ENCODE results near the gene MAP2K3.
A peak's percentile ranks its signal among the peaks of the same experiment; 100 is the strongest.
"Not testable (repeated sequence)": the region's sequence is repeated elsewhere in the genome, so short reads cannot be mapped to it uniquely, and the experiment has no call there.

The MAP2K3 gene

DNA sequence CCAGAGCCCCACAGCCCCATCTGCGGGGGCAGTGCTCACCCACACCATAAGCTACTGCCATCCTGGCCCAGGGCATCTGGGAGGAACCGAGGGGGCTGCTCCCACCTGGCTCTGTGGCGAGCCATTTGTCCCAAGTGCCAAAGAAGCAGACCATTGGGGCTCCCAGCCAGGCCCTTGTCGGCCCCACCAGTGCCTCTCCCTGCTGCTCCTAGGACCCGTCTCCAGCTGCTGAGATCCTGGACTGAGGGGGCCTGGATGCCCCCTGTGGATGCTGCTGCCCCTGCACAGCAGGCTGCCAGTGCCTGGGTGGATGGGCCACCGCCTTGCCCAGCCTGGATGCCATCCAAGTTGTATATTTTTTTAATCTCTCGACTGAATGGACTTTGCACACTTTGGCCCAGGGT, 29.8 kb downstream of the MAP2K3 start:
- DNase-seq, result not testable (repeated sequence)

DNA sequence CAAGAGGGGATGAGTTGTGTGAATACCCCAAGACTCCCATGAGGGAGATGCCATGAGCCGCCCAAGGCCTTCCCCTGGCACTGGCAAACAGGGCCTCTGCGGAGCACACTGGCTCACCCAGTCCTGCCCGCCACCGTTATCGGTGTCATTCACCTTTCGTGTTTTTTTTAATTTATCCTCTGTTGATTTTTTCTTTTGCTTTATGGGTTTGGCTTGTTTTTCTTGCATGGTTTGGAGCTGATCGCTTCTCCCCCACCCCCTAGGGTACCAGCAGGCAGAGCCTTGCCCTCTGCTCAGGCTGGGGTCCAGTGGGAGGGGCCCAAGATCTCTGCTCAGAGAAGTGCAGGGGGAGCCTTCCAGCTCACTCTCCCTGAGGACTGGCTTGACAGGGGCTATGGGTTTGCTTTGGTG, 30.2 kb downstream of the MAP2K3 start:
- peak; percentile 17 for DNase-seq

DNA sequence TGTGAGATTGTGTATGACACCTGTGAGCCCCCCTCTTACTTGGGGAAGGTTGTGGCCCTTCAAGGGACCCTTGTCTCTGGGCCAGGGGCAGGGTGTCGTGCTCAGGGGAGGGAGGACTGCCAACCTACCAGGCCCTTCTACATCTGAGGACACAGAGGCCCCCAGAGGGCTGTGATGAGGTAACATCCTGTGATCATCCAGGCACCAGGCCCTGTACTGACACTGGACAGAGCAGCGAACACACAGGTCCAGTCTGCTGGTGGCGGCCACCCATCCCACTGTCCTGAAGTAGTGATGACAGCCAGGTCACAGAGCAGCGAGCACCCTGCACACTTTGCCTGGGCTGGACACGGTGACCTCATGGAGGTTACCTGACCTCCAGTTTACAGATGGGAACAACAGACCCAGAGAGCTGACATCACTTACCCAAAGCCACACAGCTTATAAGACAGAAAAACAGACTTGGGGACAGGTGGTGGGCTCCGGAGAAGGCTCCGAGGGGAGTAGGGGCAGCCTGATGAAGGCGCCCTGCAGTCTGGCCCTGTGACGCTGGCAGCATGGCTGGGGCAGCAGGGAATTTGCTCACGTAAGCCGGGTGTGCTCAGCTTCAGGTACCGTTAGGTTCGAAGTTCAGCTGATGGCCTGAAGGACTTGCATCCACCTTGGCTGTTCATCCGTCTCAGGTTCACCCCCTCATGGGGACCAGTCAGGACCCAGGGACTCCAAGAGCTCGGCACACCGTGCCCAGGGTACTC, 30.9 kb downstream of the MAP2K3 start:
- not testable (repeated sequence) for DNase-seq

DNA sequence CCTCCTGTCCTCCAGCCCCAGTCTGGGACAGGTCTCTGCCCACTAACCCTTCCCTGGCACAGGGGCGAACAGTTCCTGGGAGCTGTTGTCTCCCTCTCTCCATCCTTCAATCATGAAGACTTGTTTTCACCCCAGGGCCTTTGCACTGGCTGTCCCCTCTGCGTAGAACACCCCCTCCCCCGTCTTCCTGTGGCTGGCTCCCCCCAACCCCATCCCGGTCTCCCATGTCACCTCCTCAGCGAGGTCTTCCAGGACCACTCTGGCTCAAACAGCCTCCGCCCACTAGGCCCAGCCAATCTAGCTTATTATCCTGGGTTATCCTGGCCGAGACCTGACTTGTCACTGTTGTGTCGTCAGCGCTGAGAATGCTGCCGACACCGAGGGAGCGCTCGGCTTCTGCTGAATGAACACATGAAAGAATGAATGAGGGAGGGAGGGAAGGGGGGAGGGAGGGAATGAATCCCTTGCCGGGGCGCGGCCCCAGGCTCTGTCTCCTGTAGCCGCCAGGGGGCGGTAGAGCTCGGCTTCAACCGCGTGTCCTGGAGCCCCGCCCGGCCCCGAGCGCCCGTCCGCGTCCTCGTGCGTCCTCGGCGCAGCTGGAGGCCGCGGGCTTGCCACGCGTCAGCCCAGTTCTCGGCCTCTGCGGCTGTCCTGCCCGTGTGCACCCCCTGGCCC, 31.8 kb downstream of the MAP2K3 start:
- not testable (repeated sequence) for DNase-seq

DNA sequence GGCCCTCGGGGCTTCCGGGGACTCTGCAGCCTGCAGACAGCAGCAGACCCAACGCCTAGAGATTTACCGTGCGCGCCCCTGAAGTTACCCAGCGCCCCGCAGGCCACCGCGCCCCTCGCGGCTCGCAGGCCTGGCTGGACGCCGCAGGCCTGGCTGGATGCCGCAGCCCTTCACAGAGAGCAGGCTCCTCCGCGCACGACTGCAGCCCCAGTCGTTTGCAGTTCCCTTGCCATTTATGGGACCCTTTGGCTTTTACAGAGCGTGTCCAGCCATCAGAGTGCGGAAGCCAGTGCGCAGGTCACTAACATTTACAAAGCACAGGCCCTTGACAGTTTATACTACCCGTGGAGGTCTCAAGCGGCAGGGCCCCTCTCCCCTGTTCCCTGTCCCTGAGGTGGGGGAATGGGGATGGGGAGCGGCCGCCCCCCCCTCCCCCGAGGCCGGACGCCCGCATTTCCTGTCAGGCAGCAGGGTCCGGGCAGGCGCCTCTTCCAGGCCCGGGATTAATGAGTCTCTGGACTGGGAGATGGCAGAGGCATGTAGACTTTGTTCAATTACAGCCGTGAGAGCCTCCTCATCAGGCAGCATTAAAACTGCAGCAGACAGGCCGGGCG, 32.5 kb downstream of the MAP2K3 start:
- not testable (repeated sequence) for DNase-seq

DNA sequence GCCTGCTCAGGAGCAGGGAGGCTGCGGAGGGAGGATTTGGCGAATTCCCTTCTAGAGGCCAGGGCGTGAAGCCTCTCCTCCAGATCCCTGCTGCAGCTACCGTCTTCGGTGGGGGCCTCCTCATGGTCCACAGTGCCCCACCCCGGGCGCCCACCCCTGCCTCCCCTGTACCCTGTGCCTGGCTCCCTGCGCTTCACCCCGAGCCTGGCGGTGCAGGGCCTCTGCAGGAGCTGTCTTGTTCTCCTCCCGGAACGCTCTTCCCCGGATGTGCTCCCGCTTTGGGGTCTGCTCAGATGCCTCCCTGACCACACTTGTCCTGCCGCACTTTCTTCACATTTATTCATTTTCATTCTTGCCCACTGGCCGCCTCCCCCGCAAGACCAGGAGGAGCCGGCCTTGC, 33.3 kb downstream of the MAP2K3 start:
- not testable (repeated sequence) for DNase-seq

DNA sequence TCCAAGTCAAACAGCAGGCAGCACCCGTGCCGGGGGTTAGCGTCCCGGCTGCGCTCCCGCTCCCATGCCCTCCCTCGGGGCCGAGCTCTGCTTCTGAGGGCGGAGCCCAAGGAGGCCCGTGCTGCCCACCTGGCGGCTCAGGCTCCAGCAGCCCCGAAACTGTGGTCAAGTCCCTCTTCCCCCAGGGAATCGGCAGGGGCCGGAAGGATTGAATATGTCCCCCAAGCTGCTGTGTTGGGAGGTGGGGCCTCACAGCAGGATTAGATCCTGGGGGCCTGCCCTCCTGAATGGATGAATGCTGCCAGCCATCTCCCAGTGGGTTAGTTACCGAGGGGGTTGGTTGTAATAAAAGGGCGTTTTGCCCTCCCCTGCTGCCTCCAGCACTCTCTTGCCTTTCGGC, 33.9 kb downstream of the MAP2K3 start:
- DNase-seq, result no peak

DNA sequence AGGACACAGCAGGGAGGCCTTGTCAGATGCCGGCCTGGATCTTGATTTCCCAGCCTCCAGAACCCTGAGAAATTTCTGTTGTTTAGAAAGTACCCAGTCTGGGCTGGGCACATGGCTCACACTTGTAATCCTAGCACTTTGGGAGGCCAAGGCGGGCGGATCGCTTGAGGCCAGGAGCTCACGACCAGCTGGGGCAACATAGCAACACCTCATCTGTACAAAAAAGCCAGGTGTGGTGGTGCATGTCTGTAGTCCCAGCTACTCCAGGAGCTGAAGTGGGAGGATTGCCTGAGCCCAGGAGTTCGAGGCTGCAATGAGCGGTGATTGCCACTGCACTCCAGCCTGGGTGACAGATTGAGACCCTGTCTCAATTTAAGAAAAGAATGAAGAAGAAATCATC, 34.3 kb downstream of the MAP2K3 start:
- not testable (repeated sequence) for DNase-seq

DNA sequence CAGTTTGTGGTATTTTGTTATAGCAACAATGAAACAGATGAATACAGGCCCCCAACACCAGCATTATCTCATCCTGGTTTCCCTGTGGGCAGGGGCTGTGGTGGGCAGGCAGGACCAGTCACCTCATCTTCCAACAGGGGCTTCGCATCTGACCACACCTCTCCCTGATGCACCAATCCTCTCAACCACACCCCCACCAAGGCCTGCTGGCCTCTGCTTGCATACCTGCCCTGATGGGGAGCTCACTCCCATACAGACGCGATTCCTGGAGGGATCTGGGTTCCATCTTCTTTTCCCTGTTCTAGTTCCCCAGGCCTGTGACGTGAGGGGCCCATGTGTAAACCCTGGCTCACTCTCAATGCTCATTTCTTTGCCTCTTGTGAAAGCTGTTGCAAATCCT, 34.7 kb downstream of the MAP2K3 start:
- DNase-seq, result not testable (repeated sequence)

DNA sequence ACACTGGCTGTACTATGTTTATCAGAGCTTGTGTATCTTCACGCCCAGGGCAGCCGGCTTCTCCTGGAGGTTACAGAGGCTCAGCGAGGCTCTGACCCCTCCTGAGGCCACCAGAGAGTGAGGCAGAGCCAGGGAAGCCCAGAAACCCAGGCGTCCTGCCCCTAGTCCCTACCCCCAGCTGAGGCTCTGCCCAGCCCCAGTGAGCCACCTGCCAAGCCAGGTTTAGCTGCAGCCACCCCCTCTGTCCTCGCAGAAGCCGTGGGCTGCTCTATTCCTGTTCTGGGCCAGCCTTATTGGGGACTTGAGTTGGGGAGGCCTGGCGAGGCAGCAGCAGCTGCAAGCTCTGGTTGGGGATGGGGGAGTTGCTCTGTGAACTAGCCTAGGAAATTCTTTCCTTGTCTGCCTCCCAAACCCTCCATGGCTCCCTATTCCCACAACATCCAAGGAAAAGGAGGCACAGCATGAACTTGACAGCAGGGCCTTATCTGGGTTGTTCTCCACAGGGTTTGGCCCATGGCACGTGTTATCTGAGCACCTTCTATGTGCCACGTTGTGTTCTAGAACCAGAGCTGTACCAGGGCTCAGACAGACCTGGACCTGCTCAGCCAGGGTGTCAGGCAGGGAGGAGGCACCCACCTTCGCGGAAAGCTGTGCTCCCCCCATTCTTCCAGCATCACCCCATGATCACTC, 35.3 kb downstream of the MAP2K3 start:
- DNase-seq, result not testable (repeated sequence)

DNA sequence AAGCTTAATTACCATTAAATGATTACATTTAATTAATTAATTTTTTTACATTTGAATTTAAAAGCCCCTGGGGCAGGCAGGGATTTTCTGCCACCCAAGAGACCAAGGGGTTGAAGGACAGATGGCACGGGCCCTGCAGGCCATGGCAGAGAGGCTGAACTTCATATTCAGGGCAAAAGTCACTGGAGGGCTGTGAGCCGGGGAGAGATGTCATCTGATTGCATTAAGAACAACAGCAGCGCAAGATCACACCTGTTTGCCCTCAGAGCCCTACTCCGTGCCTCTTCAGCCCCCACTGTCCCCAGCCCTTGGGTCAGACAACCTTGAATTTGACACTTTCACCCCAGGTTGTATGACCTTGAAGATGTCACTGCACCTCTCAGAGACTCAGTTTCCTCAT, 35.9 kb downstream of the MAP2K3 start:
- not testable (repeated sequence) for DNase-seq

DNA sequence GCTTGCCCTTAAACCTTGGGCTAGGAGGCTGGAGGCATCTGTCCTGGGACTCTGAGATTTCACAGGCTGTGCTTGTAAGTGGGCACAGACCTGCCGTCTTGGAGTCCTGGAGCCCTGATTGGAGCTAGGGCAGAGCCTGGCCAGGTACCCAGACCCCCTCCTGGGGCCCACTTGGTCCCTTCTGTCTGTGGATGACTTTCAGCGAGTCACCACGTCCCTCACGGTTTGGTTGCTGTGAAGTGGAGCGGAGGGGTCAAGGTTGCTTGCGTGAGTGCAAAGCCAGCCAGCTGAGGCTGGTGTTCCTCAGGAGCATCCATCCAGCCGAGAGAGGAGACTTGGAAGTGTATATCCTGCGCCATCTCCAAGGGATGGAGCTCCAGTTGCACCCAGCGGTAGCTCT, 36.5 kb downstream of the MAP2K3 start:
- not testable (repeated sequence) for DNase-seq

DNA sequence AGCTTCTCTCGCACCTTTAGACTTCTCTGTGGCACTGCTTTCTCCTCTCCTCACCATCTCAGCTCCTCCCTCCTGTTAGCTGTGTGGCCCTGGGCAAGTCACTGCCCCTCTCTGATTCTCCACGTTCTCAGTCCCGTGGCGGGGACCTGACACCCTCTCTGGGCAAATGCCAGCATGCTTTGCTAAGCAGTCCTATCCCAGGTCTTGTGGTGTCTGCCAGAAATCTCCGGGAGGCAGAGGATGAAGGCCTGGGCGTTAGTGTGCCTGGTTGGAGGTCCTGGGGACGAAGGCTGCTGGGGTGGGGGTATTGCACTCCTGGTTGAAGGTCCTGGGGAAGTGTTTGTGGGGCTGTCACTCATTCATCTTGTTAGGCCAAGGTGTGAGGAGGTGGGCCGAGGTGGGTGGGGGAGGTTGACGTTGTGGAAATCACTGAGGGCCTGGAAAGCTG, 37.3 kb downstream of the MAP2K3 start:
- DNase-seq, result not testable (repeated sequence)

DNA sequence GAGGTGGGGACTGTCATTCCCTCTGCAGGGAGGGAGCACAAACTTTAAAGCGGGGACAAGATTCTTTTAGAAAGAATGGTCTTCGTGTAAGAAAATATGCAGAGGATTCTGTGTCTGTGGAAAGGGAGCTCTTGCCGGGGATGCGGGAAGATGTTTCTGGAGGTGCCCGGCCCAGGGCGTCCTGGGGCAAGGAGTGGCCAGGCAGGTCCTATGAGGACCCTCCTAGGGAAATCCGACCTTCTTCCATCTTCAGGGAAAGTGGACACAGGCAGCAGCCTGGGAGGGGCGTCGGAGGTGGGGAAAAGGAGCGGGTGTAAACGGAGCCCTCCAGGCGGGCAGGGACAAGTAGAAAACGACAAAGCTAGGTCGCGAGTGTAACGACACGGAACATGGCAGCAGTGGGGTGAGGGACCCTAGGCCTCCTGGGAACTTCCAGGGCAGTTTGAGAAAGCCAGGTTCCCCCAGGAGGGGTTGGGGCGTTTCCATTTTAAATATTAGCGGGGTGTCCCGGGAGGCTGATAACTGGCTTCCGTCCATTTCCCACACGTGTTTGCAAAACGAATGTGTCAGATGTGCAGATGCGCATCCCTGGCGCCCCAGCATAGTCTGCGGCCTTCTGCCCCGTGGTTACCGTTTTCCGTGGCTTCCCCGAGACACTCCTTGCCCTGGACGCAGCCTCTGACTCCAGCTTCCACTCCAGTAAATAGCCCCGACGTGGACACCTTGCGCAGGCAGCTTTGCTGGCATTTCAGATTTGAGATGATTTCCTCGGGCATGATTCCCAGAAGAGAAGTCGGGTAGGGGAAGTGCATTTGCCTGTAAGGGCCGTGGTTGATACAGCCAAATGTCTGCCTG, 39.0 kb downstream of the MAP2K3 start:
- DNase-seq, result not testable (repeated sequence)

DNA sequence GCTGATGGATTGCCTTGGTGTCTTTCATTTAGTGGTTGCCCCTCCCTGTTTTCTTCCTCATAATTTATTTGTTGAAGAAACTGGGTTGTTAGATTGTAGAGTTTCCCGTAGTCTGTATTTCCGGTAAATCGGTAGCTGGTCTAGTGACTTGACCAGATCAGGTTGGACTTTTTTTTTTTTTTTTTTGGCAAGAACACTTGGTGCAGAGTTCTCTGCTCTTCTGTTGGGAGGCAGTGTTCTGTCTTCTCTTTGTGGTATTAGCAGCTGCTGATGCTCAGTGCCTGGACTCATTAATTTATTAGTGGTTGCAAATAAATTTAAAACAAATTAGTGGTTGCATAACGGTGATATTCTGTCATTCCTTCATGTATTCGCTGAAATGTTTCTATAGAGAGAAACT, 40.2 kb downstream of the MAP2K3 start:
- not testable (repeated sequence) for DNase-seq

DNA sequence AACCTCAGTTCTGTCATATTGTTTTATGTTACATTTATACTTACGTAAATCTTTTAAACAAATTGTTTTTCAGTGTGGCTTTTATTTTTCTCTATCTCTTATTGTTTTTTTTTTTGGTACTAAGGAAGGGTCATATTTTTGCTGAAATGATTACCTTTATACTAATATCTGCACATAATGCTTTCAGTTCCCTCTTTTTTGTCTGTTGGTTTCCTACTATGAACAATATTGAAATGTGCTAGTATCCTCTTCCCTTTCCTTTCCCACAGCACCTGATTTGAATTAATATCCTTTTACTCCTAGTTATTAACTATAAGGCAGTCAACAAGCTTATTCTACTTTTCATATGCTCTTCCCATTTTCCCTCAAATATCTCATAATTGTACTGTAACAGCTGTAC, 43.4 kb downstream of the MAP2K3 start:
- not testable (repeated sequence) for DNase-seq

DNA sequence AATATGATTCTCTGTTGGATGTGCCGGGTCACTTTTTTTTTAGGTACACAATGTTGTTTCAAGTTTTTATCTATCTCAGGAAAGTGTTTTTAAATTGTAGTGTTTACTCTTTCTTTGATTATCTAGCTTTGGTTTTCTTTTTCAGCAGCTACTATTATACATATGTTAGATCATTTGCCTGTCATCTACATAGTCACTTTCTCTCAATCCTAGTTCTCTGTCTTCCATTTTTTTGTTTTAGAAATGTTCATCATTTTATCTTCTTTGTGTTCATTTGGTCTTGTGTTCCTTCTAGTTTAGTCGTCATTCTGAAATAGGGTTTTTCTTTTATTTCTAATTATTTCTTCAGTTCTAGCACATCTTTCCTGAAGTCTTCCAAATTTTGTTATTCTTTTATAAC, 44.3 kb downstream of the MAP2K3 start:
- not testable (repeated sequence) for DNase-seq

DNA sequence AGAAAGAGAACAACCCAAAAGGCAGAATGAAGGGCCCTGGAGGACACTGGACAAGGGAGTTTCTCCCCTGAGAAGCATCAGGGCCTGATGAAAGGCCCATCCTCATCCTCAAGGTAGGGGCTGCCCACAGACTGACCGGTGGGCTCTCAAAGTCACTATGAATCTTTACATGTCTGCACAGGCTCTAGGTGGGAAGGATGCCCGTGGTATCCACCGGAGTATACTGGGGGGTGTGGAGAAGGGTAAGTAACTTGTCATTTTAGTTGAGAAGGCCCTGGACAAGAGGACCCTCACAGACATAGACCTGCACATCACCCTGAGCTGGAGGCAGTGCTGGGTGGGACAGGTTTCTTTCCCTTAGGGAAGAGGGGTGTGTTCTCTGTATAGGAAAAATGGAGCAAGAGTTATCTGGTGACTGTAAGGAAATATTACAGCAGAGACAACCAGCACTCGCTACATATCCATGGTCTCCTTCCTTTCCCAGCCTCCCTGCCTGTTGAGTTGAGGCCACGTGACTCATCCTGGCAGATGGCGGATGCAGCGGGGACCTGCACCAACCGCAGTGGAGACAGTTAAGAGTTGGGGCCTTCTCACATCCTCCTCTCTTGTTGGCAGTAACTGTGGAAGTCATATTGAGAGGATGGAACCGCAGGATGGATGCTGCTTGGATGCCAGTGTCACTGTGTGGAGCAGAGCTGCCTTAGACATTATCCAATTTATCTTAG, 46.1 kb downstream of the MAP2K3 start:
- DNase-seq, result no peak

DNA sequence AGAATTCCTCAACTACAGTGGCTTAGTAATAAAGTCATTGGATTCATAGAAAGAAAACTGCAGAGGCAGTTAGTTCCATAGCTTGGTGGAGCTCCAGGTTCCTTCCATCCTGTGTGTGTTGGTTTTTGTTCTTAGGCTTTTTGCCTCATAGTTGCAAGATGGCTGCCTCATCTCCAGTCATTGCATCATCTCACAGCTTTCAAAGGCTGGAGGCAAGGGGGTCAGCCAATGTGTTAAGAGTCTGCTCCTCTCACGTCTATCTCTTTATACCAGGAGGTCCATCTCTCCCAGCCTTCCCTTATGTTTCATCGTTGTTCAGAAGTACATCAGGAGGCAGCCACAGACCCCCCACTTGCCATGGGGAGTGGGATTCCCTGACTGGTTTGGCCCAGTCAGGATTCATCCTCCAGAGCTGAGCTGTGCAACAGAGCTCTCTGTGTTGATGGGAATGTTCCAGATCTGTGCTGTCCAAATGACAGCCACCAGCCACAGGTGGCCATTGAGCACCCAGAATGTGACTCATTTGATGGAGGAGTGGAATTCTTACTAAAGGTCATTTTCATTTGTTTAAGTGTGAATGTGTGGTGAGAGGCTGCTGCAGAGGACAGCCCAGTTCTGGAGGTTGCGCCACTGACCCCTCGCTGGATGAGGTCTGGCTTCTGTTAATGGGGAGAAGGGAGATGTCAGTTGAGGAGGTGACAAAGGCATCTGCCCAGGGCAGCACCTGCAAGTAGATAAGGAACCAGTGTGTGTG, 52.2 kb downstream of the MAP2K3 start:
- peak; percentile 4 for DNase-seq

DNA sequence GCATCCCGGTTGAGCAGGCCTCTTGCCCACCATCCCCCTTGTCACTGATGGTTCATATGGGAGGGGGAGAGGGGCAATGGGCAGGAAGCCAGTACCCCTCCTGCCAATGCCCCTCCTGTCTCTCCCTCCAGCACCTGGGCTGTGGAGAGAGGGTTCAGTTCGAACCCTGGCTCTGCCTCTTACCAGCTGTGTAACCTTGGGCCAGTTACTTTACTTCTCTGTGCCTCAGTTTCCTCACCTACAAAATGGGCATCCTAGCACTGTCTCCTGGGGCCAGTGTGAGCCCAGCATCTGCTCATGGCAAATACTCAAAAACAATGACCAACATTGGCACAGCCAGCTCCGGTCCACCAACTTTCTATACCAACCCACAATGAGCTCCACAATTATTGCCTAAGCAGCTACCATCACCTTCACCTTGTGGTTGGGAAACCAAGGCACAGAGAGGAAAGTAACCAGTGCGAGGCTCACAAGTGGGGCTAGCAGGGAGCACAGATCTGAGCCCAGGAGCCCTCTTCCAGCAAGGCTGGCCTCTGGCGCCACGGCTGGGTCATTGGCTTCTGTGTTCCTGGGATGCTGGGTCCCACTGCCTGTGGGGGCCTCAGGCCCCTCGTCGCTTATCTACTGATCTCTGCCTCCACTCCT, 53.6 kb downstream of the MAP2K3 start:
- DNase-seq, result peak; percentile 3
